ENCODE measurements around the gene MPRIP.

Gene MPRIP

DNA sequence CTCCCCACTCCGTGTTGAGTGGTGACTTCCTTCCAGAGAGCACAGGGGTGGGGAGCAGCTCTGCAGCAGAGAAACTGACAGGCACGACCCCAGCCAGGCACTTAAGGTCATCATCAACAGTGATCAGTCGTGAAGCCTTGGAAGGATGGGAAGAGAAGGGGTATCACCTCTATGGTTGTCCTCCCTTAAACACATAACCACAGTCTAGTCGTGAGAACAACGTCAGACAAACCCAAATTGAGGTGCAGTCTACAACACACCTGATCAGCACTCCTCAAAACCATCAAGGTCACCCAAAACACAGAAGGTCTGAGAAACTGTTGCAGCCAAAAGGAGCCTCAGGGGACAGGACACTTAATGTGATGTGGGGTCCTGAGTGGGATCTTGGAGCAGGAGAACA, 68.3 kb downstream of the MPRIP start:
- DNase-seq (ENCODE audit: low spot score), result no peak
- in situ Hi-C loops (cut with MboI; ENCODE audit: low pct_unique_long_range_greater_than_20kb, low sequenced_read_pairs, unreplicated experiment), result no loop called here
- TF ChIP-seq, protein P1, sequence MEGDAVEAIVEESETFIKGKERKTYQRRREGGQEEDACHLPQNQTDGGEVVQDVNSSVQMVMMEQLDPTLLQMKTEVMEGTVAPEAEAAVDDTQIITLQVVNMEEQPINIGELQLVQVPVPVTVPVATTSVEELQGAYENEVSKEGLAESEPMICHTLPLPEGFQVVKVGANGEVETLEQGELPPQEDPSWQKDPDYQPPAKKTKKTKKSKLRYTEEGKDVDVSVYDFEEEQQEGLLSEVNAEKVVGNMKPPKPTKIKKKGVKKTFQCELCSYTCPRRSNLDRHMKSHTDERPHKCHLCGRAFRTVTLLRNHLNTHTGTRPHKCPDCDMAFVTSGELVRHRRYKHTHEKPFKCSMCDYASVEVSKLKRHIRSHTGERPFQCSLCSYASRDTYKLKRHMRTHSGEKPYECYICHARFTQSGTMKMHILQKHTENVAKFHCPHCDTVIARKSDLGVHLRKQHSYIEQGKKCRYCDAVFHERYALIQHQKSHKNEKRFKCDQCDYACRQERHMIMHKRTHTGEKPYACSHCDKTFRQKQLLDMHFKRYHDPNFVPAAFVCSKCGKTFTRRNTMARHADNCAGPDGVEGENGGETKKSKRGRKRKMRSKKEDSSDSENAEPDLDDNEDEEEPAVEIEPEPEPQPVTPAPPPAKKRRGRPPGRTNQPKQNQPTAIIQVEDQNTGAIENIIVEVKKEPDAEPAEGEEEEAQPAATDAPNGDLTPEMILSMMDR (IDR thresholded peaks at IDR 0.05; ENCODE audit: extremely low read depth, insufficient read depth, missing control alignments), result no peak

DNA sequence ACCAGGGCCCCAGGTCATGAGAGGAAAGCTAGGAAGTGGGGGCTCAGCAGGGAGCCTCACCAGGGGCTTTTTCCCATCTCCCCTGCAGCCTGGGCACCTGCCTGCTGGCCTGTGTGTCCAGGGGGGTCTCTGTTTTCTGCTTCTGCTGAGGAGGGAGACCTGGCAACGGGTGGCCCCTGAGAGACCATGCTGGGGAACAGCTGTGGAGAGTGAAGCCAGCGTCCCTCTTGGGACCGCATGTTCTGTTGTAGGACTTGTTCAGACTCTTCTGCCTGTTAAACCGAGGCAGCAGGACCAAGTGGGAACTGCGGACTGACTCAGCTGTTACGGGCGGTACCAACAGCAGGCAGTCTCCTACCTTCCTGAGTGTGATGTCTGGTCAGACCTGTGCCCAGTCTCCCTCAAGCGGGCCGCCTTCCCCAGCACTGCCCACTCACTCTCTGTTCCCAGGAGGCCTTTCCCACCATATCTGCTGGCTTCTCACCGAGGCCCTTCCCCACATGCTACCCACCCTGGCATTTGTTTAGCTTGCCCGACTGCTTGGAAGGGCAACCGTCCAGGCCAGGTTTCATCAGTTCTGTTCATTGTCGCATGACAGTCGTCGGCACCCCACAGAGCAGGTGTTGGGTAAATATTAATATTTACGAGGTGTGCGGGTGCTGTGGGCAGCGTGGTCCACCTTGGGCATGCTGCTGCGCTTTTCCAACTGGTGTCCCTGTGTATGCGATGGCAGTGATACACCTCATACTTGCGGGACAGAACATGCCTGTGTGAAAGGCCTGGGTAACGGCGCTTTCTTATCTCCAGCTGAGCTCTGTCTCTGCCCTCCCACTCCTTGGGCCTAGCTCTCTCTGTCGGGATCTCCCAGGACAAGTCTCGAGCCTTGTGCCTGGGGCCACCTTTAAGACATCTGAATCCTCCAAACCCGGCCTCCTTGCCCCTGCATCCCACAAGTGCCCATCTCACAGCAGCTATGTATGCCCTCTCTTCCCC, 69.4 kb downstream of the MPRIP start:
- TF ChIP-seq, protein P1 (IDR thresholded peaks at IDR 0.05; ENCODE audit: extremely low read depth, insufficient read depth, missing control alignments), result no peak

DNA sequence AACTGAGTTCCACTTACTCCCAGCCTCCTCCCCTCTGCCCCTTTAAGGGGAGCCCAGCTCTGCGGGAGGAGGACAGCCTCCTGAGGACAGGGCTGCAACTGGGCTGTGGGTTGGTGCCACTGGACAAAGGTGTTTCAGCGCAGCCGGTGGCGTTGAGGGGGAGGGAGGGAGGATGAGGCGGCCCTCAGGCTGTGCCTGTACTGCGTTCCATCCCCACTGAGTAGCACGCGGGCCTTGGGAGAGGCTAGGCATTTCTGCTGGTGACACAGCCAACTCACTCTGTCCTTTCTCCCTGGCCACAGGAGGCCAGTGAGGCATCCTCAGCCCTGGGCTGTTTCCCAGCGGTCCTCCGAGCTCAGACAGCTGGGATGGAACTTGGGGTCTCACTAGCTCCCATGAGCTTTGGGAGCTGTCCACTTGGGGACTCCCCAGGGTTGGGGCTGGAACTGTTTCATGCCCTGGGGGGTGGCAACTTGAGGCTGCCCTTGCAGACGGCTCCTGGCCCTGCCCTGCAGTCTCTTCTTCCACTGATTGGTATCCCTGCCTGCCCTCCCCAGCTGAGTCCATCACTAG, 70.5 kb downstream of the MPRIP start:
- in situ Hi-C loops (cut with MboI; ENCODE audit: low pct_unique_long_range_greater_than_20kb, low sequenced_read_pairs, unreplicated experiment), result no loop called here
- no peak for DNase-seq (ENCODE audit: low spot score)
- TF ChIP-seq, protein P1 (IDR thresholded peaks at IDR 0.05; ENCODE audit: extremely low read depth, insufficient read depth, missing control alignments), result no peak

More for the DNA sequence above, 69.4 kb downstream of the MPRIP start:
- DNase-seq (ENCODE audit: low spot score), result no peak
- in situ Hi-C loops (cut with MboI; ENCODE audit: low pct_unique_long_range_greater_than_20kb, low sequenced_read_pairs, unreplicated experiment), result no loop called here

DNA sequence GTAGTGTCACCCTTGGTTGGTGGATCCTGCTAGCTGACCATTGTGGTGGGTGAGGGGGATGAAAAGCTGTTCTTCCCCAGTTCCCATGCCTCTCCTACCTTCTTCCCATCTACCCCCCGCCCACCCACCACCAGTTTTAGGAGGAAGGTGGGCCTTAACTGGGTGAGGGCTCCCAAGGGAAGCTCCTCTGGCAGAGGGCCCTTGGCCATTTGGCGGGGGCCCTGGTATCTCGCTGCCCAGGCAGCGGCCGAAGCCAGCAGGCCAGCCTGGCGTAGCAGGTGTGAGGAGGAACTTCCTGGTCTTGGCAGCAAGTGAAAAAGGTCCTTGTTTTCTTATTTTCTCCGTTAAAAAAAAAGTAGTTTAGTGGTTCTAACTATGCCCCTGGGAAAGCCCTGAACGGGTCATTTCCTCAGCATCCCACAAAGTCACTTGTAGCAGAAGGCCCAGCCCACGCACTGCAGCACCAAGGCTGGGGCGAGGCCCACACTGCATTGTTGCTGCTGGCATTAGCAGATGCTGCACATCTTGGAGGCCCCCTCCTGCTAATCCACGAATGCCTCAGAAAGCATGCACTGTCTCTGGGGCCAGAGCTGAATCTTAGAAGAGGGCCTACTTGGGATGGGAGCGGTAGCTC, 72.5 kb downstream of the MPRIP start:
- TF ChIP-seq, protein P1 (IDR thresholded peaks at IDR 0.05; ENCODE audit: extremely low read depth, insufficient read depth, missing control alignments), result no peak
- no peak for DNase-seq (ENCODE audit: low spot score)
- in situ Hi-C loops (cut with MboI; ENCODE audit: low pct_unique_long_range_greater_than_20kb, low sequenced_read_pairs, unreplicated experiment), result no loop called here

DNA sequence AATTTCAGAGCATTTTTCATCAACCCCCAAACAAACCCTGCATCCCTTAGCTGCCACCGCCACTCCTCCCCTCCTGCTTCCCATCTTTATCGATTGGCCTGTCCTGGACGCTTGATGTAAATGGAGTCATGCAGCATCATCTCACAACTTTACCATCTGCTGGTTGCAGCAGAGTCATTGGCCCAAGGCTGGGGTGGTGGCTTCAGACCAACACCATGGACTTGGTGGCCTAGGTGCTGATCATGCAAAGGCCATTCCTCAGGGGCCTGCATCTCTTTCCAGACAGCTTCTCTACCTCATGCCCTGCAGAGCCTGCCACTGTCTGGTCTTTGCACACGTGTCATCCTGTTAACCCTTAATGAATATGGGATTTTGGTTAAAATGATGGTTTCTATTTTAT, 73.4 kb downstream of the MPRIP start:
- TF ChIP-seq, protein P1 (IDR thresholded peaks at IDR 0.05; ENCODE audit: extremely low read depth, insufficient read depth, missing control alignments), result no peak
- DNase-seq (ENCODE audit: low spot score), result no peak
- in situ Hi-C loops (cut with MboI; ENCODE audit: low pct_unique_long_range_greater_than_20kb, low sequenced_read_pairs, unreplicated experiment), result no loop called here

DNA sequence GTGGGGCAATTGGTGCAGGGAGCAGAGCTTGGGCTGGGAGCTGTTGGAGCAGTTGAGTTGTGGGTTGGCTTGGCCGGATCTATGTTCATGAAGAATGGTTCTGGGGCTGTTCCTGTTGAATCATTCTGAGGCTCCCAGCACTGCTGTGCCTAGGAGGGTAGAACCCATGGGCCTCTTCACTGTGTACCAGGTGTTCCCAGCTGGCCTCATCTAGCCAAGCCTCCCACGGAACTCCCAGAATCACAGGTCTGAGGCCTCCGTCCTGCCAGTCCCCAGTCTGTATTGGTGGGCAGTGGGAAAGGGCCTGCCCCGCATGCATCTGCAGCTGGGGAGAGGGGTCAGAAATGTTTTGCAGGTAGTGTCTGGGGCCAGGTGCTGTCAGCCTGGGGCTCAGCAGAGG, 74.1 kb downstream of the MPRIP start:
- DNase-seq (ENCODE audit: low spot score), result no peak
- in situ Hi-C loops (cut with MboI; ENCODE audit: low pct_unique_long_range_greater_than_20kb, low sequenced_read_pairs, unreplicated experiment), result no loop called here
- TF ChIP-seq, protein P1 (IDR thresholded peaks at IDR 0.05; ENCODE audit: extremely low read depth, insufficient read depth, missing control alignments), result no peak
